Activated B cell treated with CpG ODN at 0.5 μM for 24 hours (primary cell): Measurements from ENCODE around the gene CLRN1. TPM values are rescaled to one million over a fixed set of nuclear protein-coding genes. Genes with fewer than 3 reads are reported as not detected.

ENCODE experiments used
- ATAC-seq: fragments of 200-7000 bp; cut with Tn5 transposase; one replicate; pipeline ENCODE4 v1.10.0; 2021; ENCODE audit warnings: low read depth, mild to moderate bottlenecking, moderate library complexity
- CTCF ChIA-PET: fragments of 350-600 bp; sonication (Branson Sonifier 250); formaldehyde crosslinking; loops from one replicate; lab custom pipeline; 2021; ENCODE audit warnings: antibody characterized with exemption; lab: Charles Lee
- POLR2A ChIA-PET: fragments of 350-600 bp; sonication (Branson Sonifier 250); formaldehyde crosslinking; loops from one replicate; lab custom pipeline; 2021; ENCODE audit warnings: antibody characterized with exemption; lab: Charles Lee
- DNase-seq: peaks from one replicate; pipeline ENCODE4 v3.0.0; 2022
- H3K27ac Mint-ChIP-seq: one replicate; pipeline ENCODE4 v1.8.0; 2020; ENCODE audit warnings: mixed read lengths
- H3K27me3 Mint-ChIP-seq: one replicate; pipeline ENCODE4 v1.8.0; 2021; ENCODE audit warnings: mixed read lengths
- H3K36me3 Mint-ChIP-seq: one replicate; pipeline ENCODE4 v1.8.0; 2021; ENCODE audit warnings: low read depth, mixed read lengths
- H3K4me1 Mint-ChIP-seq: one replicate; pipeline ENCODE4 v1.8.0; 2021; ENCODE audit warnings: mixed read lengths
- H3K4me3 Mint-ChIP-seq: one replicate; pipeline ENCODE4 v1.8.0; 2020; ENCODE audit warnings: mild to moderate bottlenecking, mixed read lengths
- H3K9me3 Mint-ChIP-seq: one replicate; pipeline ENCODE4 v1.8.0; 2020; ENCODE audit warnings: mixed read lengths
- CTCF ChIP-seq: fragments of 200-600 bp; IDR thresholded peaks from one replicate; pipeline ENCODE4 v1.8.0; 2022; ENCODE audit warnings: antibody characterized with exemption, mild to moderate bottlenecking
- intact Hi-C: fragments of 100-400 bp; cut with micrococcal nuclease; formaldehyde crosslinking; loops from one replicate; pipeline ENCODE4 v1.15.1; 2024
- total RNA-seq: library from RNA; stranded (reverse); gene quantifications from 2 replicates; pipeline ENCODE4 v1.2.3, GENCODE V29; 2022

The CLRN1 gene
- total RNA-seq, 1 donor from 2014 or later, result not detected

GRCh38 chr3:151003768-151004134 is 31.2 kb upstream of the CLRN1 start:
- no peaks in the 10 kb centered on the region for H3K4me1 Mint-ChIP-seq
- H3K36me3 Mint-ChIP-seq, result no peaks in the 10 kb centered on the region
- no peak for TF ChIP-seq CTCF
- ChIA-PET CTCF (no interaction called here), POLR2A (no interaction called here)
- H3K27ac Mint-ChIP-seq, result no peak overlapping the region
- H3K9me3 Mint-ChIP-seq, result no peaks in the 10 kb centered on the region
- ATAC-seq (no peak), DNase-seq (no peak)
- no peak overlapping the region for H3K4me3 Mint-ChIP-seq
- peaks cover 5% of the 10 kb centered on the region for H3K27me3 Mint-ChIP-seq
- intact Hi-C loops, result no loop called here

GRCh38 chr3:151003029-151003767 is 30.7 kb upstream of the CLRN1 start:
- H3K27ac Mint-ChIP-seq, result no peak overlapping the region
- no peak overlapping the region for H3K4me3 Mint-ChIP-seq
- DNase-seq (no peak), ATAC-seq (no peak)
- peaks cover 5% of the 10 kb centered on the region for H3K27me3 Mint-ChIP-seq
- no peaks in the 10 kb centered on the region for H3K36me3 Mint-ChIP-seq
- TF ChIP-seq CTCF, result no peak
- CTCF ChIA-PET, result no interaction called here
- no peaks in the 10 kb centered on the region for H3K9me3 Mint-ChIP-seq
- no peaks in the 10 kb centered on the region for H3K4me1 Mint-ChIP-seq
- intact Hi-C loops, result no loop called here
- POLR2A ChIA-PET, result no interaction called here

GRCh38 chr3:151002003-151002981 is 29.8 kb upstream of the CLRN1 start:
- intact Hi-C loops, result no loop called here
- Mint-ChIP-seq H3K27me3 (peaks cover 5% of the 10 kb centered on the region), H3K4me3 (no peak overlapping the region), H3K36me3 (no peaks in the 10 kb centered on the region), H3K9me3 (no peaks in the 10 kb centered on the region), H3K27ac (no peak overlapping the region), H3K4me1 (no peaks in the 10 kb centered on the region)
- ATAC-seq (no peak), DNase-seq (no peak)
- ChIA-PET POLR2A (no interaction called here), CTCF (no interaction called here)
- TF ChIP-seq CTCF, result no peak

GRCh38 chr3:150998996-150999395 is 26.5 kb upstream of the CLRN1 start:
- intact Hi-C loops, result no loop called here
- Mint-ChIP-seq H3K36me3 (no peaks in the 10 kb centered on the region), H3K4me1 (no peaks in the 10 kb centered on the region), H3K27ac (no peak overlapping the region), H3K9me3 (no peaks in the 10 kb centered on the region), H3K27me3 (peaks cover 3% of the 10 kb centered on the region), H3K4me3 (no peak overlapping the region)
- DNase-seq, result no peak
- ChIA-PET POLR2A (no interaction called here), CTCF (no interaction called here)
- TF ChIP-seq CTCF, result no peak
- ATAC-seq, result no peak

- ATAC-seq (no peak), DNase-seq (no peak)
- Mint-ChIP-seq H3K4me1 (no peaks in the 10 kb centered on the region), H3K27ac (no peak overlapping the region), H3K4me3 (no peak overlapping the region), H3K27me3 (peaks cover 8% of the 10 kb centered on the region), H3K9me3 (no peaks in the 10 kb centered on the region), H3K36me3 (no peaks in the 10 kb centered on the region)
- intact Hi-C loops, result no loop called here
- POLR2A ChIA-PET, result no interaction called here
- CTCF ChIA-PET, result no interaction called here
- no peak for TF ChIP-seq CTCF
These were observed 24.2 kb upstream of the CLRN1 start for GRCh38 chr3:150996731-150997130.
